GM10266 (cell line): ENCODE data around the gene DGAT2.

Experiments used
- DNase-seq: peaks from one replicate; pipeline ENCODE4 v3.0.0; 2012; ENCODE audit errors: extremely low spot score
- CTCF ChIP-seq: IDR thresholded peaks from 2 replicates; pipeline ENCODE4 v1.5.1; 2012; ENCODE audit warnings: mild to moderate bottlenecking, low read depth; ENCODE audit not compliant: control insufficient read depth, insufficient read depth; ENCODE audit errors: missing control alignments

Gene DGAT2

GRCh38 chr11:75849894-75850293, 81.3 kb downstream of the DGAT2 start:
- no peak for DNase-seq
- no peak for TF ChIP-seq CTCF

GRCh38 chr11:75850787-75851186, 82.2 kb downstream of the DGAT2 start:
- no peak for DNase-seq
- no peak for TF ChIP-seq CTCF
